ENCODE data around the gene INVS.
"Not testable (repeated sequence)": the region's sequence is repeated elsewhere in the genome, so short reads cannot be mapped to it uniquely, and the experiment has no call there.

GRCh38 chr9:100062683-100063082 lies 36.4 kb upstream of the INVS start:
- not testable (repeated sequence) for TF ChIP-seq CTCF, POLR2A (IDR thresholded peaks at IDR 0.05)

Data from testis (tissue), 2 donors.